GM15510 (cell line): ENCODE measurements around the gene SLC9A5.

ENCODE experiments used
- POLR2A ChIP-seq: IDR thresholded peaks from 3 replicates; pipeline ENCODE4 v1.6.1; 2011; ENCODE audit warnings: borderline replicate concordance; ENCODE audit not compliant: insufficient read length; ENCODE audit errors: extremely low read depth

Gene SLC9A5

DNA sequence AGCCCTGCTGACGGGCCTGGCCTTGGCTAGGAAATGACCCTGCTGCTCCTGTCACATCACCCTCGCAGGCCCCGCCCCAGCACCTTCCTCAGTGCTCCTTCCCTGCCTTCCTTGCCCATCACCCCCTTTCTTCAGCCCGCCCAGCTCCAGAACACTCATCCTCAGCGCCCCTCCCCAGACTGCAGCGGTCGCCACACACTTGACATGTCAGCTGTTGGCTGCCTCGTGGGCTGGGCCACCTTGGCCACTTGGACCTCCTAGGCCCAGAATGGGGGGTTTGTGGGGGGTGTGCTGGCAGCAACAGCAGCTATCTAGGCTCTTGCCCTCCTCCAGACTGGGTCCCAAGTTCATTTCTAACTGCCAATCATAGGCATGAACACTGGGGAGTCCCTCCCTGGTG, 39.2 kb upstream of the SLC9A5 start:
- TF ChIP-seq POLR2A: no peak

DNA sequence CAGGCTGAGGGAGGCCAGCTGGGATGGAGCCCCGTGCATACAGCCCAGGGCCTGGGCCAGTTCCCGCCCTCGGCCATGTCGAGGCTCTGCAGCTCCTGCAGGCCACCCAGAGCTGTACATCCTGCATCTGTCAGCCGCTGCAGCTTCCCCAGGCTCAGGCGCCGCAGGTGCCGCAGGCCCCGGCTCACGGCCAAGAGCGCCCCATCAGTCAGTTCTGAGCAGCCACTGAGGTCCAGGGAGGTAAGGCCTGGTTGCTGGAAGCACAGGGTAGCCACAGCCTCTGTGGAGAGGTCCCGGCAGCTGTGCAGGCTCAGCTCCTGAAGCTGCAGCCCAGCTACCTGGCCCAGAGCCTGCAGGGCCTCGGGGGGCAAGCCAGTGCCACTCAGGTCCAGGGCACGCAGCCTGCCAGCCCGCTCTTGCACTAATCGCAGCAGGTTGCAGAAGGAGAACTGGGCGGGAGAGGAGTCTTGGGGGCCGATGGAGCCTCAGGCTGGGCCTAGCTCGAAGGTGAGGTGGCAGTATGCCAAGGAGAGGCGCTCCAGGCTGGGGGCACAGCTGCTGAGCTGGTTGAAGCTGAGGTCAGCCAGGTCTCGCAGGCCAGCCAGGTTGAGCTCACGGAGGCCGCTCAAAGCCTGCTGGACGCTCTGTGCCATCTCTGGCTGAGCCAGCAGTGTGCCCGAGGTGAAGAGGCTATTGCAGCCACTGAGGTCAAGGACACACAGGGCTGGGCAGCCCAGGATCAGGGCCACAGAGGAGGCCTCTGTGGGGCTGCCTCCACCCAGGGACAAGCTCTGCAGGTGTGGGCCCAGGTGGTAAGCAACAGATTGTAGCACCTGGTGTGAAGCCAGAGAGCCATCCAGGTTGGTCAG, 38.5 kb upstream of the SLC9A5 start:
- TF ChIP-seq POLR2A: no peak

DNA sequence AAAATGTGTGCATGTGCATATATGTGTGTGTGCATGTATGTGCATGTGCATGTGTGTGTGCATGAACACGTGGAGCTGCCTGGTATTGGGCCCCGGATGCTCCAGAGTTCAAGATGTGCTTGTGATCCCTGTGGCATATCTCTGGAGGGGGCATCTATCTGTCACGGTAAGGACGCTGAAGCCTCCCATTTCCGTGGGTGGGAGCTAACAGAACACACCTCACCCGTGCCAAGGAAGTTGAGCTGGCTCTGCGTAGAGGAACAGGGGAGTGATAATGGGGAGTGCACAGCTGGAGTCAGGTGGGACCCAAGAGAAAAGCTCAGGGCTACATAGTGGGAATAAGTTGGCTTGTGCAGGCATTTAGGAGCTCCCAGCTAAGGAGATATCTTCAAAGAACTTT, 37.1 kb upstream of the SLC9A5 start:
- no peak for TF ChIP-seq POLR2A

DNA sequence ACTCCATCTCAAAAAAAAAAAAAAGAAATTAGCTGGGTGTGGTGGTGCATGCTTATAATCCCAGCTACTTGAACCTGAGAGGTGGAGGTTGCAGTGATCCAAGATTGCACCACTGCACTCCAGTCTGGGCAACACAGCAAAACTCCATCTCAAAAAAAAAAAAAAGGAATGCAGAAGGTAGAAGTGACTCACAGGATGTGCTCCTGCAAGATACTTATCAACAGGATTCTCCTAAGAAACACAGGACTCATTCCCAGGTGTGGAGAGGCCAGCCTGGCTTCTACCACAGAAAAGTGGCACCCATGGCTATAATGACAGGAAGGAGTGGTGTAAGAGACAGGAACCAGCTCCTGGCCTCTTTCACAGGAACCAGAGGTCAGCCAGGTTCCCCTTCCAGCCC, 36.0 kb upstream of the SLC9A5 start:
- no peak for TF ChIP-seq POLR2A

DNA sequence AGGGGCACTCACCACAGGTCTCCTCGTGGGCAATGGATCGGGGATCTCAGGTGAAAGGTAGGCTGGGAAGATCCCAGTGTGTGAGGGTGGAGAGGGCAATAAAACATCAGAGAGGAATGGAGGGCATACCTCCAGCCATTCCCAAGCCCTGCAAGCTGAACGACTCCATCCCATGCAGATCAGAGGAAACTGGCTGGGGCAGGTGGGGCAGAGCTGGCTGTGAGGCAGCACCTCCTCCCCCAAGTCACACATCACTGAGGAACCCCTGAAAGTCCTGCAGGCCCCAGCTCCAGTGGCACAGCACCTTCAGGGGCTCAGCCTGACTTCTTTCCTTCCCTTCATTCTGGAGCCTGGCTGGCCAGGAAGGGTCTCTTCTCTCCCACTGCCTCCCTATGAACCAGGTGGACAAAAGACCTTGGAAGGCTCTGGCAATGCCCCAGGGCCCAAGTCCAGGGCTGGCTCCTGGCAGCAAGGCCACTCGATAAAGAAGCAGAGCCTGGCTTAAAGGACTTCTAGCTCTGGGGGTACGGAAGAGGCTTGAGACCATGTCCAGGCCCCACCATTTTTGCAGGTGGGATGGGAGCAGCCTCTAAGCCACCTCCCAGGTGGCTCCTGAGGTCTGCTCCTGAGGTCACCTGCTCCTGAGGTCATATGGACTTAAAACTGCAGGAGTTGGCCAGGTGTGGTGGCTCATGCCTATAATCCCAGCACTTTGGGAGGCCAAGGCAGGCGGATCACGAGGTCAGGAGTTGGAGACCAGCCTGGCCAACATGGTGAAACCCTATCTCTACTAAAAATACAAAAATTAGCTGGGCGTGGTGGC, 35.4 kb upstream of the SLC9A5 start:
- TF ChIP-seq POLR2A: no peak

DNA sequence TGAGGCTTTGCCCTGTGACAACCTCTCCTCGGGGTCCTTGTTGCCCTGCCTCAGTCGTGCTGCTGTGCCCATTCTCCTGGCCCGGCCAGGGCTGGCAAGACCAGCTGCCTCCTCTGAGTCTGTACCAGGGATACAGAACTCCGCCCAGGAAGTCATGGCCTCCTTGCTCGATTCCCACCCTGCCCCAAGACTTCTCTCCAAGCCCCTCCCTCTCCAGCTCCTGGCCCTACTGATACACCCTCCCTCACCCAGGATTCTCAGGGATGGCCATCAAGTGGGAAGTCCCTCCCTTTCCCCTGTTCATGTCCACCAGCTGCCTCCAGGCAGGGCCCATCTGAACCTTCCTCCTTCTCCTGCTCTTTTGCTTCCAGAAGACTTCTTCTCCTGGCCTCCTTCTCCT, 33.1 kb upstream of the SLC9A5 start:
- no peak for TF ChIP-seq POLR2A

DNA sequence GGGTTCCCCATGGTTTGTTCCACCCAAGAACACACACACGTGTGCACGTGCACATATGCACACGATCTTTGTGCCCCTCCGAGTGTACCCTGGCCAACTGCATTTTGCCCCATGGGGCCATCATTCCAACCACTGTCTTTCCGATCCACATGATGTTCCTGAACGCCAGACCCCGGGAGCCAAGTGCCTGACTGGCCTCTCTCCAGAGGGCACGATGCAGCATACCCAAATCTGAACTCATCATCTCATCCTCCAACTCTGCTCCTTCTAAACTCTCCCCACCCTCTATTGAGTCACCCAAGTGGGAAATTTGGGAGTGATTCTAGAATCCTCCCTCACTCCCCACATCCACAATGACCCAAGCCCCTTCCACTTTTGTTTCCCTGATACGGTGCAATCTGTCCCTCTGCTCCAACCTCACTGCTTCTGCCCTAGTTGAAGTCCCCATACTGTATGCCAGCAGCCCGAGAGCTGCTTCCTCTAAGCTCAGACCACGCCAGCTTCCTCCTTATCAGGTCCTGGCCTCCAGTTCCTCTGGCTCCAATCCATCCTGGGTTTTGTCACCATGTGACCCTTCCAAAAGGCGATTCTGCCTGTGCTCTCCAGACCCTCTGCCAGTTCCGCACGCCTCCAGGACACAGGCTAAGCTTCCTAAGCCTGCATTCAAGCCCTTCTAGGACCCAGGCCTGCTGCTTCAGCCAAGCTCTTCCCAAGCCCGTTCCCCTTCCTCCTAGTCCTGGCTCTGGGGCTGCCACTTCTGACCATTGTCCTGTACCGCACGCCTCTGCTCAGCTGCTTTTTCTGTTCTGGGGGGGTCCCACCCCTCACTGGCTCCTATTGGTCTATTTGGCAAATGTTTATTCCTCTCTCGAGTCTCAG, 31.9 kb upstream of the SLC9A5 start:
- TF ChIP-seq POLR2A: no peak

DNA sequence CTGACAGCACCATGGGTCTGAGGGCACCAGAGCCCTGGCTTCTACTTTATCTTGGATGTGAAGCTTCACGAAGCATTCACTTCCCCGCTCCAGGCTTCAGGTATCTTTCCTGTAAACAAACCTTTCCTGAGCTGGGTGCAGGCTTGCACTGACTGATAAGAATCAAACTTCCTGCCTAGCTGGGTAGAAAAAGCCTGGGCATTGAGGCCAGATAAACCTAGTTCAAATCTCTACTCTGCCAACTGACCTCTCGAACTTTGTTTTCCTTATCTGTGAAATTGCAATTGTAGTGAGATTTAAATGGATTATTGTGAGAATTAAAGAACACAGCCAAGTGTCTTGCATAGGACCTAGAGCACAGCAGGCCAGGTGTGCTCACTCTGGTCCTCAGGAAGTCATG, 24.8 kb upstream of the SLC9A5 start:
- TF ChIP-seq POLR2A: no peak

DNA sequence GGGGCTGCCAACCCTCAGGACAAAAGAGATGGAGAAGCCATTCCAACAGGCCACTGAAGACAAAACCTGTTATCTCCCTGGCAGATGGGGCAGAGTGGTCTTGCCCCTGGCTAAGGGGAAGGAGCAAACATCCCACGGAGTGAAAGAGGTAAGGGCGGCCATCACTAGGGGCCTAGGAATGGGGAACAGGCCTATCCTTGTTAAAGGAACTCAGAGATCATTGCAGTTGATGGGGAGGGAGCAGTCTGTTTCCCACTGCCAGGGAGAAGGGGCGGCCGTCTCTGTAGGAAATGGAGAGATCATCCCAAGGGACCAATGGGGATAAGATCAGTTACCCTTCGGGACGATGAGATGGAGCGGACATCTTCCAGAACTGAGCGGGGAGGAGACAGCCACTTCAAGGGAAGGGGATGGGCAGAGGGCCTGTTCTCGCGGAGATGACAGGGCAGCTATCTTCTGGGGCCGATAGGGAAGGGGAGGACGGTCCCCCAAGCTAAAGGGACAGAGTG, 22.4 kb upstream of the SLC9A5 start:
- no peak for TF ChIP-seq POLR2A

DNA sequence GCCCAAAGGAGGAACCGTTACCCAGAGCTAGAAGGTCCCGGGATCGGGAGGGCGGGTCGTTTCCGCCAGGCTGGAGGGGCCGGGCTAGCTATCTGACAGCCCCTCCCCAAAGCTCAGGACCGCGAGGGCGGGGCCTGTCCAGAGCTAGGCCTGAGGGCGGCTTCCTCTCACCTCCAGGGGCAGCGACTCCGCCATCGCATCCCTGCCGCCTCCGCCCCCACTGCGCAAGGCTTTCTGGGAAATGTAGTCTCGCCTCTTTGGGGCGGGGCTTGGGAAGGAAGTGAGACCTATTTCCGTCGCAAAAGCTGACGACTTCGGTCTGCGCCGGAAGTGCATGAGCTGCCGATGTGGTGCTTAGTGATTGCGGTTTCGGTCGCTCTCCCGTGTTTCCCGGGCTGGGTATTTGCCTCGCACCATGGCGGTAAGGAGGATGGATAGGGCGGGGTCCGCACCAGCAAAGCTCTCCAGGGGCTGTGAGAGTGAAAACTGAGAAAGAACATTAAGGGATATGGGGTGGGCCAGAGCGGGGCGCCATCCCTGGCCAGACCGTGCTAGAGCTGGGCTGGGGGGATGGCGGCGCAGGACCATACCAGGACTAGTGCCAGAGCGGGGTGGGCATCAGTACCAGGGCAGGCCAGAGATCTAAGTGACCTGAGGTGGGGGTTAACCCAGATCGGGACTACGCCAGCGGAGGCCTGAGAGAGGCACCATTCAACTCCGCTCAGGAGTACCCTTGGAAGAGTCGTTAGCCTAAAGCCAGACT, 21.8 kb upstream of the SLC9A5 start, which contains the start of gene TMEM208:
TMEM208 (plus strand) TSS at position 327 of the 763 bp plus-strand sequence; CDS start at position 416, 89 bp downstream.
- peak; percentile 66 for TF ChIP-seq POLR2A

DNA sequence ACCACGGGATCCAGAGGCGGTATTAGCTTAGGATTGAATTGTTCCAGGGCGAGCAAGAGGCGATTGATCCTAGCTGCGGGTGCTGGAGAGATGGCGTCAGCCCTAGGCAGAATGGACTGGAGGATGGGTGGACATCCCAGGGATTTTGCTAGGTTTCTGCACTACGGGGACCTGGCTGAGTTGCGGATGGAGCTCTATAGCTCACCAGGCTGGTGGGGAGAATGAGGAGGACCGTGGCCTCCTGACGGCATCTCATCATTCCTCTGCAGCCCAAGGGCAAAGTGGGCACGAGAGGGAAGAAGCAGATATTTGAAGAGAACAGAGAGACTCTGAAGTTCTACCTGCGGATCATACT, 21.2 kb upstream of the SLC9A5 start:
- no peak for TF ChIP-seq POLR2A

DNA sequence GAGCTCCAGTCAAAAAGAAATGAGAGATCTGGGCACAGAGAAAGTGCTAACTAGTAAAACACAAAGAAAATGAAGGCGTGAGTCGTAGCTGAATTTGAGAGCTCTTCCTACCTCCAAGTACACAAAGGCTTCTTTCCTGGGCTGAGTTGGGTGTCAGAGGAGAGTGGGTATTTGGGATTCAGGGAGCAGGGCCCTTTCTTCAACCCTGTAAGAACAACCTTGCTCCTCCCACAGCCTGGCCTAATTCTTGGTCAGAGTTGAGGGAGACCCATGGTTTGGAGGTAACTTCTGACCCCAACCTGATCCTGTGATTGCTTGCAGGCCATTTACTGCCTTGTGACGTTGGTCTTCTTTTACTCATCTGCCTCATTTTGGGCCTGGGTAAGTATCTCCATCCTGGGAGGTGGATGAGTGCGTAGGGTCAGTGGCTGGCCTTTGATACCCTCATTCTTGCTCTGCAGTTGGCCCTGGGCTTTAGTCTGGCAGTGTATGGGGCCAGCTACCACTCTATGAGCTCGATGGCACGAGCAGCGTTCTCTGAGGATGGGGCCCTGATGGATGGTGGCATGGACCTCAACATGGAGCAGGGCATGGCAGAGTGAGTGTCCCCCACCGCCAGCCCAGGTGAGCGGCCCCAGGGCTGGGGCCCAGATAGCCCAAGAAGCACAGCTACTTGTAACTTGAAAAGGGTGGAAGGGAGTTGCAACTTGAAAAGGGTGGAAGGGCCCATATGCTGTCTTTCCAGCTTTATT, 20.6 kb upstream of the SLC9A5 start:
- TF ChIP-seq POLR2A: peak; percentile 5

DNA sequence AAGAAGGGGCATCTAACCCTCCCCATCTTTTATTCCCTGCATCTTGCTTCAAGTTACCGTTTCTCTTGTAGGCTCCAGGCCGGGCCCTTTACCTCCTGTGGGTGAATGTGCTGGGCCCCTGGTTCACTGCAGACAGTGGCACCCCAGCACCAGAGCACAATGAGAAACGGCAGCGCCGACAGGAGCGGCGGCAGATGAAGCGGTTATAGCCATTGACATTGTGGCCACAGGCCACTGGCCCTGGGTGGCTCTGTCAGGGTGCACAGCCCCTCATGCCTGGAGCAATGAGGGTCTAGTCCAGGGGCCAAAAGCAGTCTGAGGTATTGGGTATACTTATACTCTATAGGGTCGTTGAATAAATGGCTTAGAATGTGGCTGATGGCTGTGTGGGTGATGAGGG, 19.9 kb upstream of the SLC9A5 start:
- no peak for TF ChIP-seq POLR2A

DNA sequence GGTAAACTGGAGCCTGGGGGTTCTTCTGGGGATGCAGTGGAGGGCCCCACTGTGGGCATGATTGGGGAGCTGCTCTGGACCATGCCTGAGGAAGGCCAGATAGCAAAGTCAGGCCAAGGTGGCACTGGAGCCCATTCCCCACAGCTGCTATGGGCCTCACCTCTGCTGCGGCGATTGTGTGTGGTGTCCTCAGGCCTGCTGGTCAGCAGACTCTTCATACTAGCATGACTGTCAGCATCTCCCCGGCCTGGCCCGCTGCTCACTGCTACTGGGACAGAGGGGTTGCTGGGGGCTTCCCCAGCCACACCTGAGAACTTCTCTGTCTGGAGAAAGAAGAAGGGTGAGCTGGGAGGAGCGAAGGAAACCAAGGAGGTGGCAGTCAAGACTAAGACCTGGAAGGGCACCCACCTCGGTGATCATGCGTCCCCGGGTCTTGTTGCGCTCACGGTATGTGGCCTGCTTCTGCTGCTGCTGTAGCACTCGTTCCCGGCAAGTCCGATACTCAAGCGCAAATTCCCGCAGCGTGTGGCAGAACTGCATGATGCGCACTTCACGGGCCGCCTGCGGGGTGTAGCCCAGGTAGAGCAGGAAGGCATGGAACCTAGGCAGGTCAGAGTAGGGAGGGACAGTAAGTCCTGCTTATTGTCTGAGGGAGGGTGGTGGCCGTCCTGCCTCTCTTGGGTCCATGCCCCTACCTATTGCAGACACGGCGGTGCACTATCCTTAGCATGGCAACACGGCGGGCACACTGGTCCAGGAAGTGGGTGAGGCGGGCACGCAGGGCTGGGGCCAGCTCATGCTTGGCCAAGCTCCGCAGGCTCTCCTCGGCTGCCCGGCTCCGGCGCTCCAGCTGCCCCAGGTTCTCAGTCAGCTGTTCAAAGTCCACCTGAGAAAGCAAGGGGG, 18.6 kb upstream of the SLC9A5 start:
- no peak for TF ChIP-seq POLR2A
